NCI-H524 (cell line): Measurements from ENCODE around the gene KIF5C.
"Not testable (repeated sequence)": the region's sequence is repeated elsewhere in the genome, so short reads cannot be mapped to it uniquely, and the experiment has no call there.

Source experiments
- DNase-seq, 2 experiments: peaks; one replicate each; lab custom pipeline; 2025; lab: John Stamatoyannopoulos, UW

KIF5C gene

DNA sequence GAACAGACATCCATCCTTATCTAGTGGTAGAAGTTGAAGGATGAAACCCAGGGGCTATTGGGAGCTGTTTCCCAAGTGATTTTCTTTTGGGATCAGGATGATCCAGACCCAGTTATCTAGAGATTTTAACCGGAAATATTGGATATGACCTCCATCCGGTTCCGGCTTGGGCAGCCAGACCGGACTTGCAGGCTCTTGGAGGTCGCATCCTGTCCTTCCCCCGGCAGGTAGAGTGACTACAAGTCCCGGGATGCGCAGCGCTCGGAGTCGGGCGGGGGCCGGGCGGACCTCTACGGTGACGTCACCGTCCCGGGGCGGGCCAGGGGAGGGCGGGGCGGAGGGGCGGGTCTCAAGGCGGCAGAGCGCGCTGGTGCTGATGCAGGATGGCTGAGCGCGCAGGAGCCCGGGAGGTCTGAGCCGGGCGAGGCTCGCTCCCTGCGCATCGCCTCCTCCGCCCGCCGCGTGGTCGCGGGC lies at the start of gene KIF5C:
Gene KIF5C, plus strand, starts transcription at position 360 of the 474 bp plus-strand sequence. CDS start 391 bp downstream, outside the sequence.
- DNase-seq: peak; percentile 88 to 93

DNA sequence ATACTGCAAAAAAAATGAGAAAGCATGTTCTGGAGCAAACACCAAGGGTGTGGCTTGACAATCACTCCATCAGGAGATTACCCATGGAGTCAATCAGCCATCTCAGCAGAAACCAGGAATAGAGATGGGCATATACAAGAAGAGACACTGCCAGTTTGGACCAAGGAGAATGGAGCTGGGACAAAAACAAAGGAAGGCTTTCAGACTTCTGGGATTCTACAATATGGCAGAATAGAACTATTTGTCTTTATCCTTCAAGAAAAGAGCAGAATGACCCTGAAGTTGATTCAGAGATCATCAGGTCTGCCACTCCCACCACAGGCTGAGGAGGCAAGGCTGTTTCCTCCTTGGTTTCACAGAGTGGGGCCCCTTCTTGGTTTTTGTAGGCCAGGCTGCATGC lies 48.2 kb upstream of the KIF5C start:
- DNase-seq: no peak

DNA sequence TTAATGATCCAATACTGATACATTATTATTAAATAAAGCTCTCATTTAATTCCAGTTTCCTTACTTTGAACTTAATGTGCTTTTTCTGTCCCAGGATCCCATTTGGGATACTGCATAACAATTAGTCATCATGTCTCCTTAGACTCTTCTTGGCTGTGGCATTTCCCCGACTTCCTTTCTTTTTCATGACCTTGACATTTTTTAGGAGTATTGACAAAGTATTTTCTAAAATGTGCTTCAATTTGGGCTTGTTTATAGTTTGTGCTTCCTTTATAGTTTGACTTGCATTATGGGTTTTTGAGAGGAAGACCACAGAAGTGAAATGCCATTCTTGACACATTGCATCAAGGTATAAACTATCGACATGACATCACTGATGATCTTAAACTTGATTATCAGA lies 46.1 kb upstream of the KIF5C start:
- no peak for DNase-seq

DNA sequence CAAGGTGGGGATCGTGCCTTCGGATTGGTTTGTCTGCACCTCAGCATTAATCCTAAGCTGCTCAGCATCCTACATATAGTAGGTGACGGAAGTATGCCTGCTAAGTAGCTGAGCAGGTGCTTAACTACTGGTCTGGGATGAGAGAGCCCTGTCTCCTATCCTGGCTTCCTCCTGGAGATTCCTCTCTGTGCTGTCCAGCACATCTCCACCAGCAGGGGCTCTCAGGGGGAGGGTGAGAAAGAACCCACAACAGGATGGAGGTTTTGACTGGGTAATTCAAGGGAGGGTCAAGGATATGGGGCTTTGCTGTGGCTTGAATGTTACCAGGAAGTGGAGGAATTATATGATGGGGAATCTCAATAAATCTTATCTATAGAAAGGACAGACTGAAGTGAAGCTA lies 45.4 kb upstream of the KIF5C start:
- DNase-seq: peak in 1 of 2 experiments; percentile 27

DNA sequence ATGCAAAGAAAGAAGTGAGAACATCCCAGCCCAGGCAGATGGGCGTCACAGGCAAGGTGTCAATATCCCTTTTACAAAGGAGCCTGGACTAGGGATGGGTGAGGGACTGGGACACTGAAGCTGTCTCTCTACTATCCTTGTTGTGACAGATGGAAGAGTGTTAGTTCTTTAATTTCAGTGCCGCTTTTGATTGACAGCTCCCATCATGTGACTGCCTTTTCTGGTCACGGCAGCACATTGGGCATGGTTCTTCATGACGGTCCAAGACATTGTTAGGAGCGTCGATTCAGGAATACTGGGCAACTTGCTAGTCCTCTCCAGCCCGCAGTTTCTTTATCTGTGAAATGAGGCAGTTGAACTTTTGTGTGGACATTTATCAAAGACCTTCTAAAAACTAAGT lies 42.4 kb upstream of the KIF5C start:
- DNase-seq: no peak

DNA sequence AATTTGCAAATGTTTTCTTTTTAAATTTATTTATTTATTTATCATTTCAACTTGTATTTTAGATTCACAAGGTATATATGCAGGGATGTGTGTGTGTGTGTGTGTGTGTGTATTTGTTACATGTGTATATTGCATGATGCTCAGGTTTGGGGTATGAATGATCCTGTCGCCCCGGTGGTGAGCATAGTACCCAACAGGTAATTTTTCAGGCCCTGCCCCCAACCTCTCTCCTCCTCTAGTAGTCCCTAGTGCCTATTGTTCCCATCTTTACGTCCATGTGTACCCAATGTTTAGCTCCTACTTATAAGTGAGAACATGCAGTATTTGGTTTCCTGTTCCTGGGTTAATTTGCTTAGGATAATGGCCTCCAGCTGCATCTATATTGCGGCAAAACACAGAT lies 33.0 kb upstream of the KIF5C start:
- DNase-seq: no peak

DNA sequence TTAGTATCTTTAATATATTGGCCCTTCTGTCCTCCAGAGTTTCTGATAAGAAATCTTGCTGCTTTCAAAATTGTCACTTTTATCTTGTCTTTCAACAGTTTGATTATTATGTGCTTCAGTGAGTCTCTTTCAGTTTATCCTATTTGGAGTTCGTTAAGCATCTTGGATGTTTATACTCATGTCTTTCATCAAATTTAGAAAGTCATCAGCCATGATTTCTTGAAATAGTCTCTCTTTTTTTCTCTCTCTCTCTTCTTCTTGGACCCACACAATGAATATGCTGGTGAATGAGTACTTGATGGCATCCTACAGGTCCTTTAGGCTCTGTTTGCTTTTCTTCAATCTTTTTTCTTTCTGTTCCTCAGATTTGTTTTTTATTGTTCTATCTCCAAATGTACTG lies 26.9 kb upstream of the KIF5C start:
- DNase-seq: no peak

DNA sequence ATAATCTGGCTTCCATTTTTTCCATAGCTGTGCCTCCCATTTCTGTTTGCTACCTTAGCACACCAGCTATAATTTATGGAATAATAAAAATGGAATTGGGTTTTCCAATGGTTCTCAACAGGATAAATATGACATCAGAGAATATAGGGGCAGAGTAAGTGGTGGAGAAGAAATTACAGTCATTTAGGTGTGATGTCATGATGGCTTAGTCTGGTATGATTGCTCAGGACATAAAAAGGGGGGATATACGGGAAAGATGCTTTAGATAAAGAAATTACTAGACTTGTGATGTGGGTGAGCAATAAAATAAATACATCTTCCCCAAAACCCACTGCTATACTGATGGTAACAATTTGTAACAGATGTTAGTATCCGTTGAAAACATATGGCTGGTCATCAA lies 21.6 kb upstream of the KIF5C start:
- peak in 1 of 2 experiments; percentile 58 for DNase-seq

DNA sequence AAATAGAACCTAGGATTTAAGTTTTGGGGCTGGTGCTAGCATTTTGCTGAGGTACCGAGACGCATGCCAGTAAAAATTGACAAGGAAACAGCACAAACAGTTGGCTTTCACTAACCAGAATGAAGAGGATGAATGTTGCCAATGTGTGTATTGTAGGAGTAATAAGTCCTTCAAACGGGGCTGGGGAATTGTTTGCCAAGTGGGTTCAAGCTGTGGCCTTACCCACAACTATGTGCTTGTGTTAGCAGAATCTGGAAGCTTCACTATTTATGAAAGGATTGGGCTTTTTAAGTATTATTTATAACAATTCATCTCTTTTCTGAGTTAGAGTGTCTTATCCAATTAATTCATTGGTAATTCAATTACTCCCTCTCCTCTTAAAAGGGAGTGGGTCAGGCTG lies 15.0 kb upstream of the KIF5C start:
- DNase-seq: no peak

DNA sequence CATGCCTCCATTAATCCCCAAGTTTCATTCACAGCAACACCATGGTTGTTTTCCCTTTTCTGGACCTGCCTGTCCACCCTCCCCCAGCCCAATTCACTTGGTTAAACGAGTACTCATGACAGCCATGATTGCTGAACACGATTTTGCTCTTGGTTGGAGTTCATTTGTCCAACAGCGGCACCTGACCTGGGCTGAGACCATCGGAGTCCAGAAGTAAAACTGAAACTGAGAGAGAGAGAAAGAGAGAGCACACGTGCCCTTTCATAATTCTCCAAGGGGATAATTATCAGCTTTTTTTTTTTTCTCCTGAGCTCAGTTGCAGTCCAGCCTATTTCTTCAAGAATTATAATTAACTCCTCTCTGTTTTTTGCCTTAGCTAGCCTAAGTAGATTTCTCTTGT lies 13.7 kb upstream of the KIF5C start:
- DNase-seq: no peak

DNA sequence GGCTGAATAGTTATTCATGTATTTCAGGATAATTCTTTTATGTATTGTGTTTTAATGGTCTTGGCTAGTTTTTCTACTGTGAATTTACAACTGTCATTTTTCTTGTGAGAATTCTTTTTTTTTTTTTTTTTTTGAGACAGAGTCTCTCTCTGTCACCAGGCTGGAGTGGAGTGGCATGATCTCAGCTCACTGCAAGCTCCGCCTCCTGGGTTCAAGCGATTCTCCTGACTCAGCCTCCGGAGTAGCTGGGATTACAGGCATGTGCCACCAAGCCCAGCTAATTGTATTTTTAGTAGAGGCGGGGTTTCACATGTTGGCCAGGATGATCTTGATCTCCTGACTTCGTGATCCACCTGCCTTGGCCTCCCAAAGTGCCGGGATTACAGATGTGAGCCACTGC lies 12.5 kb upstream of the KIF5C start:
- not testable (repeated sequence) for DNase-seq

DNA sequence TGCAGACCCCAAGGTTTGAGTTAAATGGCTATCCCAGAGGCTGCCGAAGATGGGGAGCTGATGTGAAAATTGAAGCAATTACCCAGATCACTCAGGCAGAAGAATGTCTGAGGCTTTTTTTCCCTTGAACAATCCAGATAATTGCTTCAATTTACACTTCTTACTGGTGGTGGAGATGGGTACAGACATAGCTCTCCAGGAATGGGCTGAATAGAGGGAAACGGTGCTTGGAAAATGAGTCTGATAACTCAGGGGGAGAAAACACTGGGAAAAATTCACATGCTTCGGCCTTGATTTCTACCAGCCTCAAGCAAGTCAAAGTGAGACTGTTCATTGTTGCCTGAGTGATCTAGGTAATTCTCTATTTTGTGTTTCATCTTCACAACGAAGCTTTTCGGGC lies 9.5 kb upstream of the KIF5C start:
- DNase-seq: no peak

DNA sequence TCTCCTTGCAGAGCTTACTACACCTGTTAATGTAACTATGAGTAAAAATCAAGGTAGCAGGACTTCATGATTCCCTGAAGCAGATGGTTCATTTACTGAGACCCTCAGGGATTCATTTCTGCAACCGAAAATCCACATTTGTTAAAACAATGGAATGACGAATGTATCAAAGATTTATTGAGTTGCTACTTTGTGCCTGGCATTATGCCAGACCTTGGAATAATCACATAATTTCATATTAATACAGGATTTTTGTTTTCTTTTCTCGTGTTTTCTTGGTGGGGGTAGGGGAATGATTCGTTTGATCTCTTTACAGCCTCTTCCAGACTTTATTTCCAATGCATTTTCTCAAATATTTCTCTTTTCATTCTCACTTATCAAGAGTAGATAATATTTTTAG lies 8.9 kb upstream of the KIF5C start:
- DNase-seq: no peak

DNA sequence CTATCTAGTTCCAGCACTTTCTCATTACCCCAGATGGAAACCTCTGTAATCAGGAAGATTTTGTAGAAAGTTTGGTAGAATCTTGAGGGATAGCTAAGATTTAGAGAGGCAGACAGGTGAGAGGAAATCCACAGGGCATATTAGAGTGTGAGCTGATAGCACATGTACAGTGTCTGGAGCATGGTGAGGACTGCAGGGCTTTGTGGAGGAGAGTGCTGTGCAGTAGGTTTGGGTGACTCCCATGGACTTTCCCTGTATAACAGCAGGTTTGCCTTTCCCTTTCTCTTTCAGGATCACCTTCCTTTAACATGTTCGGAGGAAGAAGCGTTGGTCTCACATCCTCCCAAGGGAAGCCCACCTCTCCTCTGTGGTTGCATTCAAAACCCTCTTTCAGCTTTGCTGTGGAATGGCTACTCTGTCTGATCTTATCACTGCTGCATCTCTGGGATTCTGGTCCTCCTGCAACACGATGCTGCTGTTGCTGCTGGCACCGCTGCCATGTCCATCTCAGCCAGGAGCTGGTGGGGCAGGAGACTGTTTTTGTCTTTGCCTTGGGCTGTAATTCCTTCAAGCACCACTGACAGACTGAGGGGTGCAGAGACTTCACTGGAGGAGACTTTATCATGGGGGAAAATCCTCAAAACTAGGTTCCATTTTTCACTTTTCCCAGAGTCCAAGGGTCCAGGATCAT lies 7.8 kb upstream of the KIF5C start:
- no peak for DNase-seq

DNA sequence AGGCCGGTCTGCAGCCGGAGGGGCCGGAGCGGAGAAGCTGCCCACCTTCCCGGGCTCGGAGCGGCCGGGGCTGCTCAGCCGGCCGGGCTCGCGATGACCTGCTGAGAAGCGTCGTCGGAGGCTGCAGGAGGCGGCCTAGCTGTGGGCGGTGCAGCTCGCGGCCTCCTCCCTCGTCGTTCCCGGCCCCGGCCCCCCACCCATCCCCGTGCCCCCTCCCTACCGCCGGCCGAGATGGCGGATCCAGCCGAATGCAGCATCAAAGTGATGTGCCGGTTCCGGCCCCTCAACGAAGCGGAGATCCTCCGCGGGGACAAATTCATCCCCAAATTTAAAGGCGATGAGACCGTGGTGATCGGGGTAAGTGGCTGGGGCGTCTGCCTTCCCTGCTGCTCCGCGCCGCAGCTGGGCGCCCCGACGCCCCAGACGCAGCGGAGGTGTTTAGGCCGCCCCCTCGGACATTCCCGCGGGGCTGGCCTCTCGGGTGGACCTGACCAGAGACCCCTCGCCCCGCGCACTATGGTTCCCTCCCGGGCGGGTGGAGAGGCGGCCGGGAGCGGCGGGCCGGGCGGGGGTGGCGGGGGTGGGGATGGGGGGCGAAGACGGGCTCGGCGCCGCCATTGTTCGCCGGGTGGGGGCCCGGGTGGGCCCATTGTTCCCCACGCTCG lies 492 bp downstream of the KIF5C start:
- peak; percentile 28 to 43 for DNase-seq

DNA sequence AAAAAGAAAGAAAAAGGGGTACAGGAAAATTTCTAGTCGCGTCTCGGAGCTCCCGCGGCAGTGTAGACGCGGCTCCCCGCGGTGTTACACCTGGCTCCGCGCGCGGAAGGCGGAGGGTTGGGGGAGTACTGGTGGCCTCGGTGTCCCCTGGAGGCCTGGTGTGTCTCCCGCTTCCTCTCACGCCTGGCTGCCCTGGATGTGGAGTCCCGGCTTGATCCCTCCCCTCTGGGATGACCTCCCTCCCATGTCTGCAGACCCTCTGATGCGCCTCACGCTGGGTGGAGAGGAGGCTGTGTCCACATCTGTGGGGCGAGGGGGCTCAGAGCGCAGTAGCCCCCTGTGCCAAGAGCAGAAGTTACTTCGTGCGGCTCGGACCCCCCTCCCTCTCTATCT lies 1.2 kb downstream of the KIF5C start:
- DNase-seq: peak; percentile 10 to 35

DNA sequence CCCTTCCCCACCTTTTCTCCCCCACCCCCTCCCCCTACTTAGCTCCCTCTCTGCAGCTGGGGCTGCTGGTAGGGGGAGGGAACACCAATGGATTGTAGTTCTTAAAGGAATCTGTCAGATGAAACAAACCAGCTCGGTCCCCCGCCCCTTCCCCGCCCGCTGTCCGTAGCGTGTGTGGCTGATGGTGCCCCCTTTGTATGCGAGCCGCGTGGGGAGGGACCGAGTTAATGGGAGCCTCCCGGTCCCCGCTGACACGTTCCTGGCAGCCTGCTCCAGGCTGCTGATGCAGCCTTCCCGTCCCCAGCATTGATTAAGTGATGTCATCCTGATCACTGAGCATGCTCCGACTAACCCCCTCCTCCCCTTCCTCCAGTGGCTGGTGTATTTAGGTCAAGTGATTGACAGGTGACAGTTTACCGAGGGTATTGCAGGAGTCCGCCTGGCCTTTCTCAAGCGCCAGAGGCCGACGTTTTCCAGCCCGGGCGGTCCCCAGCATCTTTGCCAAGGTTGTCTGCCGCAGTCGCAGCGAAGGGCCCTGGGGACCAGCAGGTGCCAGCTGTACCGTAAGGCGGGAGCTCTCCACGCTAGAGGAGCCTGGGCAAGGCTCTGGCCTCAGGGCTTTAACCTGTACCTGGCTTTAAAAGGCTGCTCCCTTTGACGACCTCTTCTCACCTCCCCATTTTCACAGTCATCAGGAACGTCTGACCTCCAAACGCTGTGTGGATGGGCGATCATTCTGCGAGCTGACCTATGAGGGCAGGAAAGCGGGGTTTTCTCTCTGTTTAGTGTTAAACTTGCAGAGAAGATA lies 1.8 kb downstream of the KIF5C start:
- peak; percentile 58 to 89 for DNase-seq

DNA sequence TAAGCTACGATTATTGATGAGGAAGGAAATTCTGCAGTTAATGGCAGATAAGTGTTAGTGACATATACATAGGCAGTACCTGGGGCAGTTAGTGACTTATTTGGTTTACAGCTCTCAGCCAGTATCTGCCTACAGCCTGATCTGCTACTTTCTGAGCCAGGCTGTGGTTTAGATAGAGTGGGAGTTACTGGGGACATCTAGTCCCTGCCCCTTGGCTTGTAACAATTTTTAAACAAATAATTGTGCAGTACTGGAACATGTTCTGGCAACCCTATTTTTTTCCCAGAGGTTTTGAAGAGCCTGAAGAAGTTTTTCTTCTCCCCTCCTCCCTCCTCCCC lies 2.3 kb downstream of the KIF5C start:
- DNase-seq: no peak

DNA sequence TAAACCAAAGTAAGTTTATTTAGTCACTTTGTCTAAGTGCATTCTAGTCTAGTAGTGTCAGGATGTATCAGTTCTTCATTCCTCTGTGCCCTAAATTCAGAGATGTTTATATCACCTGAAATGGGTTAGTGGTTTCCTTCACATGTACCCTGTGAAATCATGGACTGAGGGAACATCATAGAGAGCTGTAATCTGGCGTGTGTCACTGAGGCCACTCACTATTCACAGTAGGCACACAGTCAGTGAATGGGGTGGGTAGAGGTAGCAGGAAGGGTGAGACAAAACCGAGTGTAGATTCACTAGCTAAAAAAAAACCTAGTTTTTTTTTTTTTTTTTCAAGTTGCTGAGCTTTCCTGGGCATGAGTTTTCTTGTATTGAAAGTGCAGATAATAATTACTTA lies 5.6 kb downstream of the KIF5C start:
- DNase-seq: no peak

DNA sequence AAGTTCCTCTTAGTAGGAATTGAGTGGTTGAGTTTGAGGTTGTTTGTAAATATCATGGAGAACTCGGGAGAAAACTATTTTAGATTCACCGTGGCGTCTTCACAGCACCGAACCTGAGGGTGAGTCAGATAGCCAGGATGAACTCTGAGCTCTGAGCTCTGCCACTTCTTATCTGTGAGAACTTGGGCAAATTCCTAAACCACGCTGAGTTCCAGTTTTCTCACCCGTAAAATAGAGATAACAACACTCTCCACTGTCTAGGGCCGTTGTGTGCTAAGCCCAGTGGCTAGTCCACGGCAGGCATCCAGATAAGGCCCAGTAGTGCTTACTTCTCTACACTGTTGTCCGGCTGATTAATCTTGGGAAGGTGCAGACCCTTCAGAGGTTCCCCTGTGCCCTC lies 7.0 kb downstream of the KIF5C start:
- DNase-seq: no peak

DNA sequence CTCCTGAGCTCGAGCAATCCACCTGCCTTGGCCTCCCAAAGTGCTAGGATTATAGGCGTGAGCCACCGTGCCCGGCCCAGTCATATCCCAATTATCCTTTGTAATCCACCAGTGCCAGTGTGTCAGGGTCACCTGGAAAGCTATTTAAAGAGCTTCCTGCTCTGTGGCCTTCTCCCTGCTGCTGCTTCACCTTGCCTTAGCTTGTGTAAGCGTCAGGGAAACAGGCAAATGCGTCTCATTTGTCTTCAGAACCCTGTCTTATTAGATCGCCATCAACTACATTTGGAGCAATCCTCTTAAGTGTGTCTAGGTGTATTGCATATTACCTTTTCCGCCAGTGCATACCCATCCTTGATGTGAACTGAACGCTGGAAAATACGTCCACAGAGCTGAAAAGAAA lies 10.2 kb downstream of the KIF5C start:
- no peak for DNase-seq

DNA sequence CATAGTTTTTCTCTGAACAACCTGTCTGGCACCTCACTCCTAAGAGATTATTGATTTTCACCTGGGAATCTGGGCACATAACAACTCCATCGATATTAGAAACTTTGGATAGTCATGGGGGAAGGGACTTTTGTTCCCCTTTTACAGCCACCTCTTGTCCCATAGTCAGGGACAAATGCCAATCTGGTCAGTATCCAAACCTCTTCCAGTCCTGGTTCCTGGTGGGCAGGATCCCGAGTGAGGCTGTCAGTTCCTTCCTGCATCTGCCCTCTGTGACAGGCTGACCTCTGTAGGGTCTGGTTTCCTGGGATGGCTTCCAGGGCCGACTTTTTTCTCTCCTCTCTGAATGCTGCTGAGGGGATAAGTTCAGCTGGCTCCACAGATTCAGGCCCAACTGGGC lies 11.0 kb downstream of the KIF5C start:
- DNase-seq: no peak
